HG03280 (cell line): ENCODE results near the gene LY6G5C.

Experiments
- ATAC-seq: cut with Tn5 transposase; IDR thresholded peaks from one replicate; pipeline ENCODE4 v1.9.1; 2021; ENCODE audit warnings: mild to moderate bottlenecking, moderate library complexity; ENCODE audit not compliant: unreplicated experiment

LY6G5C gene

DNA sequence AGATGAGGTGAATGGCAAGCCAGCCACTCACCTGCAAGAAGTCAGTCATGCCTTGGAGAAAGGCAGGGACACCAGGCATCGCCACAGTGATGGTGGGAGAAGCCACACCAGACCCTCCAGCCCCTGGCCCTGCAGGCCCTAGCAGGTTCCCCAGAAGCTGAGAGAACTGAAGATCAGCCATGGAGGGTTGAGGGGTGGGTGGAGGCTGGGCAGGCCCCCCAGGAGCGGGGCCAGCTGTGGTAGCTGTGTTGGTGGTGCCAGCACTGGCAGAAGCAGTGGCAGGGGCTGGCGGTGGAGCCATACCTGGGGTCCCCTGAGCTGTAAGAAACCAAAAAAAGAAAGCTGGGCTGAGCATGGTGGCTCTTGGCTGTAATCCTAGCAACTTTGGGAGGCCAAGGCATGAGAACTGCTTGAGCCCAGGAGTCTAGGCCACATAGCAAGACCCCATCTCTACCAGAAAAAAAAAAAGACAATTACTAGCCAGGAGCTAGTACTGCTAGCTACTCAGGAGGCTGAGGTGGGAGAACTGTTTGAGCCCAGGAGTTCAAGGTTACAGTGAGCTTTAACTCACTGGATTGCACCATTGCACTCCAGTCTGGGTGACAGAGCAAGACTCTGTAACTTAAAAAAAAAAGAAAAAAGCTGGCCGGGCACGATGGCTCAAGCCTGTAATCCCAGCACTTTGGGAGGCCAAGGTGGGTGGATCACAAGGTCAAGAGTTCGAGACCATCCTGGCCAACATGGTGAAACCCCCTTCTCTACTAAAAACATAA, 37.9 kb downstream of the LY6G5C start:
- ATAC-seq: no peak

DNA sequence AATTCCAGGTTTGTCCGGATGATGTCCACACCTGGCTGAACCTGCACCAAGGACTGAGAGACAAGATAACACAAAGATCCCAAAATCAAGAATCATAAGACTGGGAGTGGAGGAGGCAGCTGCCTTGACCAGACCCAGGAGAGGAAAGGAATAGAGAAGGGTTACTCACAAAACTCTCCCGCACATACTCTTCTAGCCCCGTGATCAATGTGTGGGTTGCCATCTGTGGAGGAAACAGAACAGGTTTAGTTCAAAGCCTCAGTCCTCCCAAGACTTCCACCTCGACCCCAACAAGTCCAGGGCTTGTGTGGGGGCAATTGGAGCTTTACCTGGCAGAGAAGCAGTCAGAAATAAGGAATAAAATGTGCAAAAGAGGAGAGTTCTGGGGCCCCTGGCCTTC, 39.5 kb downstream of the LY6G5C start:
- no peak for ATAC-seq

GRCh38 chr6:31640612-31641011, 40.3 kb downstream of the LY6G5C start:
- ATAC-seq: no peak

GRCh38 chr6:31639449-31639861, 41.4 kb downstream of the LY6G5C start:
- ATAC-seq: no peak

GRCh38 chr6:31639043-31639442, 41.8 kb downstream of the LY6G5C start:
- ATAC-seq: no peak

DNA sequence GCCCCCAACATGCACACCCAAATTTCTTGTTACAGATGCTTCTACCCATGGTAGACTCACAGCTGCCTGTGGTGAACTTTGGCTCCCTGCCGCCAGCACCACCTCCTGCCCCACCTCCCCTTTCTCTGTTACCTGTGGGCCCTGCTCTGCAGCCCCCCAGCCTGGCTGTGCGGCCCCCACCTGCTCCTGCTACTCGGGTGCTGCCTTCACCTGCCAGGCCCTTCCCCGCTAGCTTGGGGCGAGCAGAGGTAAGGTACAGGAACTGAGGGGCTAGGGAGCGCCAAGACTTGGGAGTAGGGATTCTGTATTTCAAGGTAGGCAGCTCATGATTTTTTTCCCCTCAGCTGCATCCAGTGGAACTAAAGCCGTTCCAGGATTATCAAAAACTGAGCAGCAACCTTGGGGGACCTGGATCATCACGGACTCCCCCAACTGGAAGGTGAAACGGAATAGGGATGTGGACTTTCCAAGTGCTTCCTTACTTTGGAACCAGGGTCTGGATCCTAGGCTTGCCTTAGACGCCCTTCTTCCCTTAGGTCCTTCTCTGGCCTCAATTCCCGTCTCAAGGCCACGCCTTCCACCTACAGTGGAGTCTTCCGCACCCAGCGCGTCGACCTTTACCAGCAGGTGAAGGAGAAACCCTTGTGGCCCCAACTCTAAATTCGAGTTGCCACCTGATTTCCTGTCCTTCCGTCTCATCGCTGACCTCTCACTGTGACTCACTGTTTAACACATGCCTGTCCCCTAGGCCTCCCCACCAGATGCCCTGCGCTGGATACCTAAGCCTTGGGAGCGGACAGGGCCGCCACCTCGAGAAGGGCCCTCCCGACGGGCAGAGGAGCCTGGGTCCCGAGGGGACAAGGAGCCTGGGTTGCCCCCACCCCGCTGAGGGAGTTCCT, 43.9 kb downstream of the LY6G5C start:
- ATAC-seq: no peak

GRCh38 chr6:31634969-31635575, 45.8 kb downstream of the LY6G5C start:
- no peak for ATAC-seq

DNA sequence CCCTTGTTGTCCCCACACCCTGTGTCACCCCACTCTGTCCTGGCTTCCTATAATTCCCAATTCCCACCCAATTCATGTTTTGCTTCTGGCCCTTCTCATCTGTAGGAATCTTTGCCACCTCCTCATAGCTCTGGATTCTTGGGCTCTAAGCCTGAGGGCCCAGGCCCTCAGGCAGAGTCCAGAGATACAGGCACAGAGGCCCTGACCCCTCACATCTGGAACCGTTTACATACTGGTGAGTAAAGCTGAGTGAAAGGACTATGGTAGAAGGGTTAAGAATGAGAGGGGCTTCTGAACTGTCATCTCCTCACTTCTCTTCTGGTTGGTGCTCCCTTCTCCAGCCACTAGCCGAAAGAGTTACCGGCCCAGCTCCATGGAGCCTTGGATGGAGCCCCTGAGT, 46.7 kb downstream of the LY6G5C start:
- no peak for ATAC-seq

DNA sequence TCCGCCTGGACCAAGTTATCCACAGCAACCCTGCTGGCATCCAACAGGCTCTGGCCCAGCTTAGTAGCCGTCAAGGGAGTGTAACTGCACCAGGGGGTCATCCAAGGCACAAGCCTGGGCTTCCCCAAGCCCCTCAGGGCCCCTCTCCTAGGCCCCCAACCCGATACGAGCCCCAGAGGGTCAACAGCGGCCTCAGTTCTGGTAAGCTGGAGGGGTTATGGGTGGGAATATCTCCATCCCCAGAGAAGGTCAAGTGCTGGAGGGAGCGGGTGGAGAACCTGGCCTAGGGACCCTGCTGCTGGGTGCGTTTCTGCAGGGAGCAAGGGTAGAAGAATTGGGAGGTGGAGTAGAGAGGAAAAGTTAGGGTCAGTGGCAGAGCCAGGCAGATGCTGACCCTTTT, 47.4 kb downstream of the LY6G5C start:
- ATAC-seq: no peak

- no peak for ATAC-seq
Measured at GRCh38 chr6:31632279-31632946, 48.5 kb downstream of the LY6G5C start.

GRCh38 chr6:31631681-31632278, 49.1 kb downstream of the LY6G5C start:
- no peak for ATAC-seq

- ATAC-seq: no peak
Measured at GRCh38 chr6:31631209-31631608, 49.7 kb downstream of the LY6G5C start.

DNA sequence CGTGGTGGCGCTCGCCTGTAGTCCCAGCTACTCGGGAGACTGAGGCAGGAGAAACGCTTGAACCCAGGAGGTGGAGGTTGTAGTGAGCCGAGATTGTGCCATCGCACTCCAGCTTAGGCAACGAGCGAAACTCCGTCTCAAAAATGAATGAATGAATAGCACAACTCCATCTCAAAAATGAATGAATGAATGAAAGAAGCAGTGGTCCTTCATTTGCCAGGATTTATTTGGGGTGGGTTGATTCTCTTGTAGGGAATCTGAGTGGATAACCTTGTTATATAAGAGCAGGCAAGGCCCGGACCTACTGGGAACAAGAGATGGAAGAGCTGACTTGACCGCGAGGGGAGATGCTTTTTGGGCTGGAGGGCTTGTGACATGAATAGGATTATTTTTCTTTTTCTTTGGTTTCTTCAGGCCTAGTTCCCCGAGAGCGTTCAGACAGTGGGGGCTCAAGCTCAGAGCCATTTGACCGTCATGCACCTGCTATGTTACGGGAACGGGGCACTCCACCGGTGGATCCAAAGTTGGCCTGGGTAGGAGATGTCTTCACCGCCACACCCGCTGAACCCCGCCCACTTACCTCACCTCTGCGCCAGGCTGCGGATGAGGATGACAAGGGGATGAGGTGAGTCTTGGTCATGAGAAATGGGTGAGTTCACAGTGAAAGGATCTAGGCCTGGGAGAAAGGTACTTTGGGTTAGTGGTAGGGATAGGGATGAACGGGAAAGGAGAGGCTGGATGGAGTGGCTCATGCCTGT, 50.5 kb downstream of the LY6G5C start:
- ATAC-seq: no peak

GRCh38 chr6:31629014-31629413, 51.9 kb downstream of the LY6G5C start:
- ATAC-seq: no peak

GRCh38 chr6:31627690-31628287, 53.1 kb downstream of the LY6G5C start:
- no peak for ATAC-seq

GRCh38 chr6:31626952-31627351, 53.9 kb downstream of the LY6G5C start:
- ATAC-seq: no peak
